Heart right ventricle (tissue), 16 donors: ENCODE measurements around the gene KCNQ5. TPM values are rescaled to one million over a fixed set of nuclear protein-coding genes. Genes with fewer than 3 reads are reported as not detected.

ENCODE experiments used
- ATAC-seq, 8 donors: fragments of 200-7000 bp; cut with Tn5 transposase; one replicate each; pipeline ENCODE4 v1.9.1; 2020; ENCODE audit warnings: mild to moderate bottlenecking in 8 of 8, moderate library complexity in 8 of 8, moderate number of reproducible peaks in 1 of 8
- DNase-seq, 2 donors: peaks; one replicate each; pipeline ENCODE4 v3.0.0-alpha.2; 2020
- H3K27ac ChIP-seq, 10 donors: fragments of 200-600 bp; sonication (generic) in 2 of 10; one replicate each; pipeline versions ENCODE4 v1.5.0 to v1.8.0; 2020 to 2022; ENCODE audit warnings: mild to moderate bottlenecking in 3 of 10
- H3K27me3 ChIP-seq, 7 donors: fragments of 200-600 bp; one replicate each; pipeline ENCODE4 v1.8.0; 2021 to 2022; ENCODE audit warnings: mild to moderate bottlenecking in 2 of 7
- H3K36me3 ChIP-seq, 9 donors: fragments of 200-600 bp; sonication (generic) in 1 of 9; one replicate each; pipeline versions ENCODE4 v1.5.0 to v1.8.0; 2020 to 2022; ENCODE audit warnings: mild to moderate bottlenecking in 2 of 9
- H3K4me1 ChIP-seq, 9 donors: fragments of 200-600 bp; sonication (generic) in 1 of 9; one replicate each; pipeline versions ENCODE4 v1.5.0 to v1.8.0; 2020 to 2022; ENCODE audit warnings: mild to moderate bottlenecking in 4 of 9
- H3K4me3 ChIP-seq, 10 donors: fragments of 200-600 bp; sonication (generic) in 2 of 10; one replicate each; pipeline versions ENCODE4 v1.5.0 to v1.8.0; 2020 to 2022; ENCODE audit warnings: mild to moderate bottlenecking in 7 of 10, moderate library complexity in 2 of 10
- H3K9me3 ChIP-seq, 11 donors: fragments of 200-600 bp in 10 of 11; sonication (generic) in 2 of 11; one replicate each; pipeline versions ENCODE4 v1.5.0 to v1.8.0; 2013 to 2022; ENCODE audit warnings: mild to moderate bottlenecking in 2 of 11, control low read depth in 1 of 11, moderate library complexity in 1 of 11
- CTCF ChIP-seq, 9 donors: fragments of 200-600 bp; sonication (generic) in 2 of 9; IDR thresholded peaks; one replicate each; pipeline versions ENCODE4 v1.5.0 to v1.8.0; 2021 to 2022; ENCODE audit warnings: antibody characterized with exemption in 9 of 9, mild to moderate bottlenecking in 5 of 9, moderate library complexity in 1 of 9
- WGBS, 2 donors: extraction: QIAGEN DNeasy Blood & Tissue Kit; methylation state at CpG; one replicate each; pipeline ENCODE4 v1.1.7; 2013; ENCODE audit warnings: inconsistent platforms in 1 of 2; 5-methylcytosine and 5-hydroxymethylcytosine counted together
- intact Hi-C, 10 donors: fragments of 100-400 bp; cut with DNase I; formaldehyde crosslinking; loops; one replicate each; pipeline versions ENCODE4 v1.11.1 to v1.14.2; 2022
- polyA plus RNA-seq, 2 donors: library from polyadenylated mRNA; stranded (reverse); fragments of 200-250 nt; gene quantifications; one replicate each; pipeline ENCODE4 v1.2.3, GENCODE V29; 2013
- total RNA-seq, 10 donors: library from RNA; stranded (reverse); fragmentation: NEBNext Ultra II Directional in 3 of 10; extraction: Animal tissue kit (Norgen Biotek cat#: 25700) in 3 of 10; gene quantifications; one replicate each; pipeline versions ENCODE4 v1.2.1 to v1.2.4, GENCODE V29; 2021 to 2023
- donor health status: Arrhythmogenic right ventricular cardiomyopathy.
- donor health status: ischemic (EF 13 %, LVEDD 7.1; RV severe dilation, severe dysfunction).
- donor health status: healthy with polysubstance abuse.
- donor health status: DM: no; HTN: yes; CAD: no.
- donor health status: DM: no; HTN: no; CAD: no.
- donor health status: ischemic (EF 25% LVEDD 6.9; RV normal size, moderate dysfunction).
- donor health status: ischemic (EF 25% LVEDD 5.7; RV mildly dilated, moderate dysfunction).
- donor health status: healthy.
- donor health status: DM: yes; HTN: yes; CAD: no.
- donor health status: Ischemic cardiomyopathy.
- donor health status: ischemic (EF 35%, LVEDD 5.7; RV mildly dilated, moderate dysfunction).
- donor health status: nonischemic (EF 11% LVEDD 7.7; RV severe dilation, severe dysfunction).
- donor health status: DM: yes; HTN: yes; CAD: no.
- donor health status: PGD.
- donor health status: ischemic (EF 29% LVEDD 5.4; RV normal size, mild dysfunction).
- donor health status: nonischemic (EF 23%, LVEDD 6.1; RV moderate dilation, normal function).

The KCNQ5 gene
- total and polyA plus RNA-seq, 12 donors, result under 0.01 to 0.15 (median 0.12) TPM; not detected in 9

- no peaks in the 10 kb centered on the region for H3K4me1 ChIP-seq
- intact Hi-C loops, result no loop called here
- DNase-seq, result no peak
- no peaks in the 10 kb centered on the region for H3K27me3 ChIP-seq
- peaks cover 0 to 5% (median 0%) of the 10 kb centered on the region in 11 donors for H3K9me3 ChIP-seq
- H3K36me3 ChIP-seq, result no peaks in the 10 kb centered on the region
- no peak overlapping the region for H3K4me3 ChIP-seq
- WGBS, 2 donors, result 57 to 59% methylated on average over 1 of the region's 1 CpG
- ATAC-seq, result no peak
- H3K27ac ChIP-seq, result no peak overlapping the region
- TF ChIP-seq CTCF (IDR thresholded peaks at IDR 0.05), result no peak
Measured at GRCh38 chr6:72966628-72967280, 344.9 kb downstream of the KCNQ5 start.

DNA sequence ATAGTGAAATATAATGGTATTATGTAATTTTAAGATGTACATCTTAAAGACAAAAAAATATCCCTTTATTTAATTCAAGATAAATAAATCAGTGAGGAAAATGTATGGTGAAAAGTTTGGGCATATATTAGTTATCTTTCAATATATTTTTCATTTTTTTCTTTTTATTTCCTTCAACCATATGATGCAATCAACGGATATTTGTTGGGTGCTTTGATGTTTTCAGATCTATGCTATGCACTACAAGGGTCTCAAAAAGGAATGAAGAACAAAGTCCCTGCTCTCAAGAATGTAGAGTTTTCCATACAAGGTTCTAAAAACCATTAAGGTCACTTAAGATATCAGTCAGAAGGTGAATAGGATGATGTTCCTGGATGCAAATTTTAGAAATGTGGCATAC is 345.5 kb downstream of the KCNQ5 start:
- Histone ChIP-seq H3K27ac (no peak overlapping the region), H3K4me1 (no peaks in the 10 kb centered on the region), H3K9me3 (peaks cover 0 to 5% (median 0%) of the 10 kb centered on the region in 11 donors), H3K27me3 (no peaks in the 10 kb centered on the region), H3K36me3 (no peaks in the 10 kb centered on the region), H3K4me3 (no peak overlapping the region)
- ATAC-seq (no peak), DNase-seq (no peak)
- intact Hi-C loops, result no loop called here
- 80 to 87% methylated on average over 1 of the region's 1 CpG for WGBS, 2 donors
- no peak for TF ChIP-seq CTCF (IDR thresholded peaks at IDR 0.05)

- Histone ChIP-seq H3K27ac (no peak overlapping the region), H3K4me3 (no peak overlapping the region), H3K4me1 (no peaks in the 10 kb centered on the region), H3K27me3 (no peaks in the 10 kb centered on the region), H3K9me3 (peaks cover 0 to 5% (median 0%) of the 10 kb centered on the region in 11 donors), H3K36me3 (no peaks in the 10 kb centered on the region)
- WGBS, 2 donors, result 79 to 91% methylated on average over 1 of the region's 1 CpG
- intact Hi-C loops, result no loop called here
- ATAC-seq, result no peak
- no peak for TF ChIP-seq CTCF (IDR thresholded peaks at IDR 0.05)
- DNase-seq, result no peak
Measured at GRCh38 chr6:72968704-72969103, 346.8 kb downstream of the KCNQ5 start.

- Histone ChIP-seq H3K27me3 (no peaks in the 10 kb centered on the region), H3K36me3 (no peaks in the 10 kb centered on the region), H3K4me1 (no peaks in the 10 kb centered on the region), H3K4me3 (no peak overlapping the region), H3K27ac (no peak overlapping the region), H3K9me3 (peaks cover 0 to 5% (median 0%) of the 10 kb centered on the region in 11 donors)
- intact Hi-C loops, result no loop called here
- ATAC-seq (no peak), DNase-seq (no peak)
- no peak for TF ChIP-seq CTCF (IDR thresholded peaks at IDR 0.05)
- WGBS, 2 donors, result 24 to 37% methylated on average over 2 of the region's 2 CpGs
Measured at GRCh38 chr6:72969666-72970065, 347.8 kb downstream of the KCNQ5 start.
